Caco-2 (cell line): ENCODE results near the gene DDX24. TPM values are rescaled to one million over a fixed set of nuclear protein-coding genes. Genes with fewer than 3 reads are reported as not detected.

ENCODE experiments used
- BruUV-seq: library from RNA; stranded (reverse); fragments of 400-500 nt; replicated peaks from 2 replicates; lab custom pipeline; 2021; lab: Mats Ljungman, UMichigan
- CTCF ChIA-PET: fragments of 300-600 bp; sonication (Branson Sonifier 250); formaldehyde crosslinking; loops from one replicate; lab custom pipeline; 2022; ENCODE audit warnings: antibody characterized with exemption; lab: Charles Lee
- POLR2A ChIA-PET: fragments of 300-600 bp; sonication (Branson Sonifier 250); formaldehyde crosslinking; loops from one replicate; lab custom pipeline; 2022; ENCODE audit warnings: antibody characterized with exemption; lab: Charles Lee
- DNase-seq, 2 experiments: peaks; one replicate each; pipeline versions ENCODE4 v3.0.0 to v3.0.0-alpha.2; 2020 to 2022
- H3K27me3 ChIP-seq: replicated peaks from 2 replicates; pipeline ENCODE4 v1.6.0; 2011; ENCODE audit warnings: low read length; ENCODE audit not compliant: control insufficient read depth, insufficient read depth
- H3K36me3 ChIP-seq: 2 replicates; pipeline ENCODE4 v1.5.1; 2011; ENCODE audit warnings: low read length; ENCODE audit not compliant: control insufficient read depth, insufficient read depth
- H3K4me1 ChIP-seq: fragments of 250-450 bp; sonication (Bioruptor Pico); 2 replicates; pipeline ENCODE4 v1.5.1; 2020; ENCODE audit warnings: mild to moderate bottlenecking
- H3K4me3 ChIP-seq: 2 replicates; pipeline ENCODE4 v1.5.1; 2011; ENCODE audit warnings: low read depth, mild to moderate bottlenecking, control low read depth, low read length
- H3K9me3 ChIP-seq: fragments of 250-450 bp; sonication (Bioruptor Pico); 2 replicates; pipeline ENCODE4 v1.5.1; 2020; ENCODE audit warnings: mild to moderate bottlenecking, moderate library complexity
- H3K27ac Mint-ChIP-seq: one replicate; pipeline ENCODE4 v1.8.0; 2022; ENCODE audit warnings: mixed read lengths; ENCODE audit not compliant: unreplicated experiment
- H3K27me3 Mint-ChIP-seq: one replicate; pipeline ENCODE4 v1.8.0; 2022; ENCODE audit warnings: mixed read lengths; ENCODE audit not compliant: insufficient read depth, unreplicated experiment
- H3K36me3 Mint-ChIP-seq: one replicate; pipeline ENCODE4 v1.8.0; 2022; ENCODE audit warnings: mild to moderate bottlenecking, mixed read lengths; ENCODE audit not compliant: insufficient read depth, unreplicated experiment
- H3K4me1 Mint-ChIP-seq: one replicate; pipeline ENCODE4 v1.8.0; 2022; ENCODE audit warnings: low read depth, mixed read lengths; ENCODE audit not compliant: unreplicated experiment
- H3K4me3 Mint-ChIP-seq: one replicate; pipeline ENCODE4 v1.8.0; 2022; ENCODE audit warnings: mild to moderate bottlenecking, moderate library complexity, mixed read lengths; ENCODE audit not compliant: unreplicated experiment
- H3K9me3 Mint-ChIP-seq: one replicate; pipeline ENCODE4 v1.8.0; 2022; ENCODE audit warnings: mixed read lengths; ENCODE audit not compliant: unreplicated experiment
- intact Hi-C: fragments of 100-400 bp; cut with micrococcal nuclease; formaldehyde crosslinking; loops from one replicate; pipeline ENCODE4 v1.10.0; 2022; ENCODE audit not compliant: unreplicated experiment
- total RNA-seq: library from RNA; stranded (reverse); gene quantifications from 2 replicates; pipeline ENCODE4 v1.2.3, GENCODE V29; 2022
- TF ChIP-seq, protein P1 (sequence below), 2 experiments: fragments of 200-600 bp in 1 of 2; IDR thresholded peaks; 1 replicate in 1 of 2; 2 replicates in 1 of 2; pipeline versions ENCODE4 v1.5.1 to v1.8.0; 2011 to 2022; ENCODE audit warnings: antibody characterized with exemption in 1 of 2, control low read depth in 1 of 2, inconsistent platforms in 1 of 2, low read depth in 1 of 2, low read length in 1 of 2, mild to moderate bottlenecking in 1 of 2, moderate library complexity in 1 of 2; ENCODE audit not compliant: insufficient read depth in 1 of 2, severe bottlenecking in 1 of 2, unreplicated experiment in 1 of 2

Gene DDX24
- total RNA-seq, 1 experiment from 2014 or later: 131 TPM

DNA sequence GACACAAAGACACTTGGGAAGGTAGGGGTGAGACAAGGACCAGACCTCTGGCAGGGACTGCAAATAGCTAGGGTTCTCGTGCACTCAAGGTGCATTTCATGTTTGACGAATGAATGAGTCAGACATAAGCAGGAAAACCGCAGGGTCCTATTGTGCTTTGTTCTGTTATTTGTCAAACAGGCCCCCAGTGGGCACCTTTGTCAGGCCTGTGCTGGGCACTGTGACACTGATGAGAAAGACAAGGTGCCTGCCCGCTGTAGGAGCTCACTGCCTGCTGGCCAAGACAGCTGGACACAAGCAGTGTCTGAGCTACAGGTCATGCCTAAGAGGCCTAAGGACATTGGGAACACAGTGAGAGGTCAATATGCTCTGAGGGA, 52.6 kb downstream of the DDX24 start:
- Histone ChIP-seq H3K4me3 (no peak overlapping the region), H3K27me3 (no peaks in the 10 kb centered on the region), H3K4me1 (peaks cover 3% of the 10 kb centered on the region; the same call in 1 of the 2 replicates), H3K36me3 (no peaks in the 10 kb centered on the region), H3K9me3 (no peaks in the 10 kb centered on the region)
- no peak for DNase-seq
- Mint-ChIP-seq H3K36me3 (no peaks in the 10 kb centered on the region), H3K4me1 (no peaks in the 10 kb centered on the region), H3K9me3 (no peaks in the 10 kb centered on the region), H3K27ac (no peak overlapping the region), H3K27me3 (no peaks in the 10 kb centered on the region), H3K4me3 (no peak overlapping the region)
- TF ChIP-seq, protein P1, sequence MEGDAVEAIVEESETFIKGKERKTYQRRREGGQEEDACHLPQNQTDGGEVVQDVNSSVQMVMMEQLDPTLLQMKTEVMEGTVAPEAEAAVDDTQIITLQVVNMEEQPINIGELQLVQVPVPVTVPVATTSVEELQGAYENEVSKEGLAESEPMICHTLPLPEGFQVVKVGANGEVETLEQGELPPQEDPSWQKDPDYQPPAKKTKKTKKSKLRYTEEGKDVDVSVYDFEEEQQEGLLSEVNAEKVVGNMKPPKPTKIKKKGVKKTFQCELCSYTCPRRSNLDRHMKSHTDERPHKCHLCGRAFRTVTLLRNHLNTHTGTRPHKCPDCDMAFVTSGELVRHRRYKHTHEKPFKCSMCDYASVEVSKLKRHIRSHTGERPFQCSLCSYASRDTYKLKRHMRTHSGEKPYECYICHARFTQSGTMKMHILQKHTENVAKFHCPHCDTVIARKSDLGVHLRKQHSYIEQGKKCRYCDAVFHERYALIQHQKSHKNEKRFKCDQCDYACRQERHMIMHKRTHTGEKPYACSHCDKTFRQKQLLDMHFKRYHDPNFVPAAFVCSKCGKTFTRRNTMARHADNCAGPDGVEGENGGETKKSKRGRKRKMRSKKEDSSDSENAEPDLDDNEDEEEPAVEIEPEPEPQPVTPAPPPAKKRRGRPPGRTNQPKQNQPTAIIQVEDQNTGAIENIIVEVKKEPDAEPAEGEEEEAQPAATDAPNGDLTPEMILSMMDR (IDR thresholded peaks at IDR 0.05; ENCODE audit: insufficient read depth in 1 of 2, low read depth in 1 of 2, low read length in 1 of 2, severe bottlenecking in 1 of 2, unreplicated experiment in 1 of 2): no peak
- ChIA-PET POLR2A (no interaction called here), CTCF (interaction anchor here (0.6 to 1.1 kb wide), 2 partner anchors 8 to 76 kb away, joined by 3 read pairs; no protein-coding TSS in a partner anchor)
- intact Hi-C loops: no loop called here
- BruUV-seq: no TSS peak

DNA sequence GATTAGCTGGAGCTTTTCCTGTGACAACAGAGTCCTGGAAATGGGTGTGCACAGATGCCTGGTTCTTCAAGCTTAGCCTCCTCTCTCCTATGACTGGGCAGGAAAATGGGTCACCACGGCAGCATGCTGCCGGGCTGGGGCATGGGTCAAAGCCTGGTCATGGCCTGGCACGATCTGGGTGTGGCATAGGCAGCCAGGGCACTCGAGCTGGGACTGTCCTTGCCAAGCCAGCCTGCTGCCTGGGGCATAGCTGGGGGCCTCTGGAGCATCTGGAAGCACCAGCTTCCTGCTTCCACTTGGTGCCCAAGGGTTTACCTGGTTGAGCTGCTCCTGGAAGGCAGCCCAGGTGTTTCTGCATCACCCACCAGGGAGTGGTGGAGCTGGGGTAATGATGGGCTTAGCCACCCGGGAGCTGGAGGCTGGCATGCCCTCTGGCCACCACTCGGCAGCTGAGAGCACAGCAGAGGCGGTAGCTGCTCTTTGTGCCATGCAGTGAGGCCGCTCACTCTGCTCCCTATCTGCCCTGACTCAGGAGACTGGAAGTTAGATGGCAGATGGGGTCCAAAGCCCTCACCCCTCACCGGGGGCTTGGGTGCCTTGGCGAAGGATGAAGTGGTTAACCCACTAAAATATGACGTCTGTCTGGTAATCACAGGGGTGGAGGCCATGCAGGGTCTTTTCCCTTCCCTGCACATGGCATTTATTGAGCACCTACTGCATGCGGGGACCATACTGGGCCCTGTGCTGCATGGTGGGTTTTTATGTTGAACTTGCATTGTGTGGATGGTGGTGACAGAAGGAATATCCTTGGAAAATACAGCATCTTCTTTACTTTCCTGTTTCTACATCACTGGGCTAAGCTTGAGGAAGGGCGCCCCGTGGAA, 53.2 kb downstream of the DDX24 start:
- intact Hi-C loops: no loop called here
- Histone ChIP-seq H3K4me3 (no peak overlapping the region), H3K36me3 (no peaks in the 10 kb centered on the region), H3K4me1 (peaks cover 6% of the 10 kb centered on the region; the same call in 1 of the 2 replicates), H3K27me3 (no peaks in the 10 kb centered on the region), H3K9me3 (no peaks in the 10 kb centered on the region)
- CTCF ChIA-PET: interaction anchor here (1.1 kb wide), 1 partner anchor 9 kb away, joined by 3 read pairs; no protein-coding TSS in a partner anchor
- TF ChIP-seq, protein P1 (IDR thresholded peaks at IDR 0.05; ENCODE audit: insufficient read depth in 1 of 2, low read depth in 1 of 2, low read length in 1 of 2, severe bottlenecking in 1 of 2, unreplicated experiment in 1 of 2): no peak
- Mint-ChIP-seq H3K36me3 (no peaks in the 10 kb centered on the region), H3K27ac (no peak overlapping the region), H3K27me3 (no peaks in the 10 kb centered on the region), H3K4me3 (peak overlapping the region; percentile 28), H3K4me1 (peaks cover 4% of the 10 kb centered on the region), H3K9me3 (no peaks in the 10 kb centered on the region)
- POLR2A ChIA-PET: no interaction called here
- DNase-seq: no peak
- no TSS peak for BruUV-seq

DNA sequence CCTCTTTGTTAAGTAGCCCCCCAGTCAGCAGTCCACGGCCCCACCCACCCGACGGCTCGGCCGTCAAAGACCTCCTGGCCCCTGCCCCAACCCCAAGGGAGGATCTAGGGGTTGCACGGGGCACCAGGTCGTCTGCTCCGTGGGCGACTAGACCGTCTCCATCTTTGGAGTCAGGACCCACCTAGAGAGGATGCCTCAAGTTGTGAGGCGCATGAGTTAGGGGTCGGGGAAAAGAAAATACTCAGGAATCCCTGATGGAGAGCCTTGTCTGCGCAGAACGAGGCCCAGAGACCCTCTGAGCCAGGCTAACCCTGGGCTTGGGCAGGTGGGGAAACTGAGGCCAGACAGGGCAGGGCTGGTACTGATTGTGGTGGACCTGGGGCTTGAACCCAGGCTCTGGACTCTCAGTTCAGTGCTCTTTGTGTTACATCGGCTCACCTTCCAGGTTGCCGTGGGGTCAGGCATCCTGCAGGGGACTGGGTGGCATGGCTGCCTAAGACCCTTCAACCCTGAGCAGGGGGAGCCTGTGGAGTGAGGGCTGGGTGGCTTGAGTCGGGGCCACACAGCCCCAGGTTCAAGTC, 54.0 kb downstream of the DDX24 start:
- peaks cover 10% of the 10 kb centered on the region for H3K4me1 Mint-ChIP-seq
- POLR2A ChIA-PET: no interaction called here
- Histone ChIP-seq H3K4me1 (peaks cover 11% of the 10 kb centered on the region; the same call in 1 of the 2 replicates), H3K9me3 (no peaks in the 10 kb centered on the region), H3K4me3 (peak overlapping the region; percentile 71), H3K27me3 (no peaks in the 10 kb centered on the region), H3K36me3 (no peaks in the 10 kb centered on the region)
- TF ChIP-seq, protein P1 (IDR thresholded peaks at IDR 0.05; ENCODE audit: insufficient read depth in 1 of 2, low read depth in 1 of 2, low read length in 1 of 2, severe bottlenecking in 1 of 2, unreplicated experiment in 1 of 2): no peak
- CTCF ChIA-PET: interaction anchor here (1.1 kb wide), 1 partner anchor 9 kb away, joined by 3 read pairs; no protein-coding TSS in a partner anchor
- no peaks in the 10 kb centered on the region for H3K36me3 Mint-ChIP-seq
- no peak overlapping the region for H3K27ac Mint-ChIP-seq
- intact Hi-C loops: no loop called here
- BruUV-seq: no TSS peak
- peak overlapping the region; percentile 69 for H3K4me3 Mint-ChIP-seq
- no peak for DNase-seq
- H3K27me3 Mint-ChIP-seq: no peaks in the 10 kb centered on the region
- H3K9me3 Mint-ChIP-seq: no peaks in the 10 kb centered on the region
